GM23338 (cell line): ENCODE data around the gene KRT12. TPM values are rescaled to one million over a fixed set of nuclear protein-coding genes. Genes with fewer than 3 reads are reported as not detected.

ENCODE experiments used
- ATAC-seq: fragments of 200-7000 bp; cut with Tn5 transposase; 3 replicates; pipeline ENCODE4 v1.9.1; 2020
- DNase-seq: peaks from one replicate; pipeline ENCODE4 v3.0.0-alpha.2; 2015; ENCODE audit warnings: low spot score
- H2AFZ ChIP-seq: fragments of 200-600 bp; sonication (generic); 2 replicates; pipeline ENCODE4 v1.8.0; 2016; ENCODE audit warnings: antibody characterized with exemption, mild to moderate bottlenecking, moderate library complexity
- H3F3A ChIP-seq: fragments of 200-600 bp; sonication (generic); replicated peaks from 2 replicates; pipeline ENCODE4 v1.8.0; 2017; ENCODE audit warnings: antibody characterized with exemption, mixed run types, low read depth
- H3K27ac ChIP-seq: fragments of 200-600 bp; sonication (generic); 2 replicates; pipeline ENCODE4 v1.6.1; 2016; ENCODE audit warnings: low read depth
- H3K27me3 ChIP-seq: fragments of 200-600 bp; sonication (generic); 2 replicates; pipeline ENCODE4 v1.8.0; 2016; ENCODE audit warnings: mild to moderate bottlenecking, mixed run types, moderate library complexity; ENCODE audit not compliant: insufficient read depth
- H3K36me3 ChIP-seq: fragments of 200-600 bp; sonication (generic); 2 replicates; pipeline ENCODE4 v1.8.0; 2016; ENCODE audit warnings: mild to moderate bottlenecking; ENCODE audit not compliant: insufficient read depth
- H3K4me1 ChIP-seq: fragments of 200-600 bp; sonication (generic); 2 replicates; pipeline ENCODE4 v1.8.0; 2016; ENCODE audit warnings: mild to moderate bottlenecking, moderate library complexity; ENCODE audit not compliant: insufficient read depth
- H3K4me2 ChIP-seq: fragments of 200-600 bp; sonication (generic); 2 replicates; pipeline ENCODE4 v1.7.1; 2017; ENCODE audit warnings: mixed run types
- H3K4me3 ChIP-seq: fragments of 200-600 bp; sonication (generic); 2 replicates; pipeline ENCODE4 v1.6.1; 2016; ENCODE audit warnings: mixed run types
- H3K79me2 ChIP-seq: fragments of 200-600 bp; sonication (generic); replicated peaks from 2 replicates; pipeline ENCODE4 v1.8.0; 2017; ENCODE audit warnings: mild to moderate bottlenecking; ENCODE audit not compliant: insufficient read depth
- H3K9me2 ChIP-seq: fragments of 200-600 bp; sonication (generic); 2 replicates; pipeline ENCODE4 v1.8.0; 2017; ENCODE audit not compliant: insufficient read depth
- H4K20me1 ChIP-seq: fragments of 200-600 bp; sonication (generic); replicated peaks from 2 replicates; pipeline ENCODE4 v1.8.0; 2017; ENCODE audit warnings: mild to moderate bottlenecking; ENCODE audit not compliant: insufficient read depth
- H3K27ac Mint-ChIP-seq: 2 replicates; pipeline ENCODE4 v1.8.0; 2020; ENCODE audit warnings: inconsistent platforms, mild to moderate bottlenecking, moderate library complexity, mixed read lengths
- H3K27me3 Mint-ChIP-seq: 3 replicates; pipeline ENCODE4 v1.8.0; 2022; ENCODE audit warnings: low read depth, mild to moderate bottlenecking, moderate library complexity, mixed read lengths, inconsistent platforms; ENCODE audit not compliant: insufficient read depth, poor library complexity
- H3K36me3 Mint-ChIP-seq: 3 replicates; pipeline ENCODE4 v1.8.0; 2021; ENCODE audit warnings: low read depth, mild to moderate bottlenecking, inconsistent platforms, moderate library complexity, mixed read lengths
- H3K4me1 Mint-ChIP-seq: 3 replicates; pipeline ENCODE4 v1.8.0; 2020; ENCODE audit warnings: mild to moderate bottlenecking, inconsistent platforms, mixed read lengths
- H3K4me3 Mint-ChIP-seq: 3 replicates; pipeline ENCODE4 v1.8.0; 2021; ENCODE audit warnings: moderate library complexity, mild to moderate bottlenecking, inconsistent platforms, mixed read lengths
- H3K9me3 Mint-ChIP-seq: 3 replicates; pipeline ENCODE4 v1.8.0; 2020; ENCODE audit warnings: moderate library complexity, mild to moderate bottlenecking, inconsistent platforms, mixed read lengths
- CREB1 ChIP-seq: fragments of 250-450 bp; sonication (Bioruptor Pico); IDR thresholded peaks from 2 replicates; pipeline ENCODE4 v1.5.0; 2020; ENCODE audit warnings: low read depth, mild to moderate bottlenecking, moderate library complexity
- CTCF ChIP-seq, 2 experiments: fragments of 200-600 bp in 1 of 2; sonication (generic) in 1 of 2; conservative IDR thresholded peaks; 2 replicates each; pipeline versions ENCODE4 v1.5.1 to v1.6.1; 2016 to 2017; ENCODE audit warnings: antibody characterized with exemption in 2 of 2, low read depth in 2 of 2, mild to moderate bottlenecking in 2 of 2, moderate library complexity in 1 of 2
- ETS1 ChIP-seq: IDR thresholded peaks from 2 replicates; pipeline ENCODE4 v1.6.1; 2016; ENCODE audit warnings: antibody characterized with exemption
- EZH2 ChIP-seq: fragments of 200-600 bp; sonication (generic); IDR thresholded peaks from one replicate; pipeline ENCODE4 v1.8.0; 2017; ENCODE audit warnings: antibody characterized with exemption, mild to moderate bottlenecking, low read depth; ENCODE audit not compliant: unreplicated experiment
- EZH2phosphoT487 ChIP-seq: fragments of 200-600 bp; sonication (generic); IDR thresholded peaks from one replicate; pipeline ENCODE4 v1.8.1; 2018; ENCODE audit warnings: antibody characterized with exemption; ENCODE audit not compliant: unreplicated experiment
- JUNB ChIP-seq: IDR thresholded peaks from one replicate; pipeline ENCODE4 v1.6.1; 2016; ENCODE audit warnings: antibody characterized with exemption; ENCODE audit not compliant: unreplicated experiment
- NANOG ChIP-seq: IDR thresholded peaks from 2 replicates; pipeline ENCODE4 v1.6.1; 2016; ENCODE audit warnings: antibody characterized with exemption, borderline replicate concordance
- POLR2AphosphoS5 ChIP-seq: IDR thresholded peaks from 2 replicates; pipeline ENCODE4 v1.6.1; 2016; ENCODE audit warnings: antibody characterized with exemption, low read depth
- REST ChIP-seq: IDR thresholded peaks from one replicate; pipeline ENCODE4 v1.6.1; 2018; ENCODE audit warnings: antibody characterized with exemption; ENCODE audit not compliant: unreplicated experiment
- STAT1 ChIP-seq: IDR thresholded peaks from one replicate; pipeline ENCODE4 v1.6.1; 2016; ENCODE audit warnings: antibody characterized with exemption; ENCODE audit not compliant: unreplicated experiment
- ZNF114 ChIP-seq: fragments of 250-450 bp; sonication (Bioruptor Pico); IDR thresholded peaks from 2 replicates; pipeline ENCODE4 v1.5.0; 2020; ENCODE audit warnings: mild to moderate bottlenecking, moderate library complexity
- polyA plus RNA-seq: library from polyadenylated mRNA; unstranded; fragments of >200 nt; fragmentation: Nextera tagmentation; extraction: Ambion mirVana; gene quantifications from 2 replicates; pipeline ENCODE4 v1.2.1, GENCODE V29; 2016
- total RNA-seq: library from RNA; depleted of rRNA; stranded (reverse); fragments of >200 nt; shearing (Covaris generic); gene quantifications from 2 replicates; pipeline ENCODE4 v1.2.3, GENCODE V29; 2014

The KRT12 gene
- total and polyA plus RNA-seq, 2 experiments from 2014 or later: not detected

DNA sequence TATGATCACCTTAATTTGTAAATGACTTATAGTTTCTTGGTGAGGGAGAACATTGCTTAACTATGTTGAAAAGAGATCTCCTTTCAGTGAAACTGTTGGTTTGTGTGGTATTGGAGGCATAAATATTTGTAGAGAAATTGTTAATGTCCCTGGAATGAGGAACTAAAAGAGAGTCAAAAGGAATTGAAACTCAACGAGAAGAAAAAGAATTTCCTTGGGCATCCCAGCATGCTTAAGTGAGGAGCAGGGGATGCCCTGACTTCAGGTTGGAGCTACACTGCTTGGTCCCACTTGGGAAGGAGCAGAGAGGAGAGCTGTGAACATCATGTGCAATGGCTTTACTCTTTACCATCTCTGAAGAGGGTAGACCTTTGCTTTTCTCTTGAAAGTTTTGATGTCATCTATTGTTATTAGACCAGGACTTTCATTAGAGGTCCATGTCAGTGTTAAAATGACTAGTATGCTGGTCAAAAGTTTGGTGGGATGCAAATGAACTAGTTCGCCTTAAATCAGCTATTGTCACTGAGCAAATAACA lies 48.8 kb upstream of the KRT12 start:
- DNase-seq (no peak), ATAC-seq (no peak)
- no peaks in the 10 kb centered on the region for H3K36me3 ChIP-seq
- no peak overlapping the region for H3K4me3 ChIP-seq
- H3K9me3 Mint-ChIP-seq: no peaks in the 10 kb centered on the region
- H3K4me2 ChIP-seq: no peak overlapping the region
- H3K4me1 Mint-ChIP-seq: peaks cover 5% of the 10 kb centered on the region; the same call in 2 of the 3 replicates
- no peaks in the 10 kb centered on the region for H3K4me1 ChIP-seq
- no peak overlapping the region for H3K27ac ChIP-seq
- H3K9me2 ChIP-seq: no peaks in the 10 kb centered on the region
- H3K4me3 Mint-ChIP-seq: no peak overlapping the region
- H3K27ac Mint-ChIP-seq: no peak overlapping the region
- TF ChIP-seq POLR2AphosphoS5 (no peak), ETS1 (no peak), CREB1 (no peak), EZH2phosphoT487 (no peak)
- H3K27me3 ChIP-seq: no peaks in the 10 kb centered on the region
- H4K20me1 ChIP-seq: no peaks in the 10 kb centered on the region
- H3F3A ChIP-seq: no peaks in the 10 kb centered on the region
- H3K27me3 Mint-ChIP-seq: no peaks in the 10 kb centered on the region
- no peaks in the 10 kb centered on the region for H3K79me2 ChIP-seq
- no peak overlapping the region for H2AFZ ChIP-seq
- H3K36me3 Mint-ChIP-seq: no peaks in the 10 kb centered on the region

- H3K4me3 Mint-ChIP-seq: no peak overlapping the region
- no peaks in the 10 kb centered on the region for H3F3A ChIP-seq
- TF ChIP-seq CTCF (conservative IDR thresholded peaks at IDR 0.05; ENCODE audit: low read depth in 2 of 2) (no peak), CREB1 (no peak), REST (no peak), ETS1 (no peak), NANOG (no peak), JUNB (no peak), ZNF114 (CRISPR knock-in tag) (no peak), POLR2AphosphoS5 (no peak), EZH2 (no peak), STAT1 (no peak)
- no peak overlapping the region for H3K27ac ChIP-seq
- no peak overlapping the region for H3K4me2 ChIP-seq
- no peaks in the 10 kb centered on the region for H3K27me3 Mint-ChIP-seq
- no peaks in the 10 kb centered on the region for H4K20me1 ChIP-seq
- no peaks in the 10 kb centered on the region for H3K27me3 ChIP-seq
- peaks cover 5% of the 10 kb centered on the region; the same call in 2 of the 3 replicates for H3K4me1 Mint-ChIP-seq
- no peaks in the 10 kb centered on the region for H3K79me2 ChIP-seq
- DNase-seq (no peak), ATAC-seq (no peak)
- H3K36me3 ChIP-seq: no peaks in the 10 kb centered on the region
- no peak overlapping the region for H2AFZ ChIP-seq
- H3K4me3 ChIP-seq: no peak overlapping the region
- no peaks in the 10 kb centered on the region for H3K9me2 ChIP-seq
- no peaks in the 10 kb centered on the region for H3K36me3 Mint-ChIP-seq
- H3K9me3 Mint-ChIP-seq: no peaks in the 10 kb centered on the region
- no peak overlapping the region for H3K27ac Mint-ChIP-seq
- no peaks in the 10 kb centered on the region for H3K4me1 ChIP-seq
These were observed 48.2 kb upstream of the KRT12 start for GRCh38 chr17:40915199-40915661.
